Left lung (tissue), 10 donors: ENCODE results near the gene GSX2. TPM values are rescaled to one million over a fixed set of nuclear protein-coding genes. Genes with fewer than 3 reads are reported as not detected.
A peak's percentile ranks its signal among the peaks of the same experiment; 100 is the strongest.

Experiments used
- ATAC-seq: fragments of 200-7000 bp; cut with Tn5 transposase; one replicate; pipeline ENCODE4 v1.9.1; 2020; ENCODE audit warnings: moderate library complexity
- DNase-seq, 4 donors: peaks; one replicate each; pipeline ENCODE4 v3.0.0-alpha.2; 2013 to 2020
- H3K27ac ChIP-seq, 2 donors: fragments of 200-600 bp; sonication (generic) in 1 of 2; one replicate each; pipeline versions ENCODE4 v1.5.0 to v1.8.0; 2020 to 2021
- H3K27me3 ChIP-seq, 2 donors: fragments of 200-600 bp; sonication (generic) in 1 of 2; one replicate each; pipeline versions ENCODE4 v1.5.0 to v1.8.0; 2020 to 2021
- H3K36me3 ChIP-seq, 2 donors: fragments of 200-600 bp; sonication (generic) in 1 of 2; one replicate each; pipeline versions ENCODE4 v1.5.0 to v1.8.0; 2020 to 2021
- H3K4me1 ChIP-seq, 2 donors: fragments of 200-600 bp; one replicate each; pipeline ENCODE4 v1.8.0; 2021
- H3K4me3 ChIP-seq, 2 donors: fragments of 200-600 bp; sonication (generic) in 1 of 2; one replicate each; pipeline versions ENCODE4 v1.5.0 to v1.8.0; 2020 to 2021; ENCODE audit warnings: mild to moderate bottlenecking in 1 of 2
- H3K9me3 ChIP-seq, 2 donors: fragments of 200-600 bp; sonication (generic) in 1 of 2; one replicate each; pipeline versions ENCODE4 v1.5.0 to v1.8.0; 2020 to 2021
- intact Hi-C, 2 donors: fragments of 100-400 bp; cut with DNase I; formaldehyde crosslinking; loops; one replicate each; pipeline versions ENCODE4 v1.11.2 to v1.14.2; 2022
- polyA plus RNA-seq, 6 donors: library from polyadenylated mRNA; unstranded; fragments of 120-200 nt; gene quantifications; one replicate each; pipeline ENCODE4 v1.2.1, GENCODE V29; 2013; ENCODE audit not compliant: insufficient read length in 6 of 6
- total RNA-seq, 2 donors: library from RNA; stranded (reverse); fragmentation: NEBNext Ultra II Directional; extraction: Animal tissue kit (Norgen Biotek cat#: 25700); gene quantifications; one replicate each; pipeline ENCODE4 v1.2.1, GENCODE V29; 2021
- TF ChIP-seq, protein P1 (sequence below), 2 donors: fragments of 200-600 bp; sonication (generic) in 1 of 2; IDR thresholded peaks; one replicate each; pipeline versions ENCODE4 v1.5.0 to v1.8.0; 2021; ENCODE audit warnings: antibody characterized with exemption in 2 of 2
- donor health status: DM: no; HTN: yes; CAD: no.
- donor health status: DM: no; HTN: no; CAD: no.

GSX2 gene
- total and polyA plus RNA-seq, 8 donors, result not detected

DNA sequence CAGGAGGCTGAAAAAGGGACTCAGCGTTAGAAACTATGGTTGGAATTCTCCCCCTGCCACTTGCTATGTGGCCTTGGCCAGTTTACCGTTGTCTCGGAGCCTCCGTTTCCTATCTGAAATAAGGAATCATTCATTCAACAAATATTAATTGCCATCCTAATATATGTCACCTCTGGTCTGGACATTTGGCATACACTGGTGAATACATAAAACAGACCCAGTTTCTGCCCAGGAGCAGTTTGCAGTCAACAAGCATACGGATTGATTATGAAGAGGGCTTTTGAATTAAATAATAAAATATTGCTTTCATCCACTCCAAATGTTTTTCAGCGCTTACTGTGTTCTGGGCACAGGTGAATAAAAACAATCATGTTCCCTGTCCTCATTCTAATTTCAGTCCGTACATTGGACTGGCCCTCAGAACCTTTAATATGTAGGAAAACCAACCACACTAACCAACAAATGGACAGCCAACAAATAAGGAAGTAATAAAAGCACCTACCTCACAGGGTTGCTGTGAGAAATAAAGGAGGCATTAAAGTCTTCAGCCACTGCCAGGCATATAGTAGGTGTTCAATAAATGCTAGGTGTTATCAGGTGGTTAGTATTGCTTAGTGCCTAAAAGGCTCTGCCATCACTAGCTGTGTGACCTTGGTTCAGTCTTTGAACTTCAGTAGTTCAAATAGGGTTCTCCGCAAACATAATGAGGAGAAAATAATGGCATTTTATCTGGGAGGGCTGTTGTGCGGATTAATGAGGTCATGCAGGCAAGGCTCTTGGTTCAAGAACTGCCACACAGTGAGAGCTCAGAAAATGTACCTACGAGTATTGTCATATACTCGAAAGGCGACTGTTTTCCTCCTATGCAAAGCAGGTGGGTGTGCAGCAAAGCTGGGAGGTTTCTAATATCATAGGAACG, 7.3 kb upstream of the GSX2 start:
- no peak for DNase-seq
- Histone ChIP-seq H3K36me3 (no peaks in the 10 kb centered on the region), H3K27ac (no peak overlapping the region), H3K4me3 (peak overlapping the region; percentile 31 to 35), H3K27me3 (peaks cover 61 to 80% of the 10 kb centered on the region in 2 donors), H3K4me1 (peaks cover 12 to 16% of the 10 kb centered on the region in 2 donors), H3K9me3 (no peaks in the 10 kb centered on the region)
- TF ChIP-seq, protein P1, sequence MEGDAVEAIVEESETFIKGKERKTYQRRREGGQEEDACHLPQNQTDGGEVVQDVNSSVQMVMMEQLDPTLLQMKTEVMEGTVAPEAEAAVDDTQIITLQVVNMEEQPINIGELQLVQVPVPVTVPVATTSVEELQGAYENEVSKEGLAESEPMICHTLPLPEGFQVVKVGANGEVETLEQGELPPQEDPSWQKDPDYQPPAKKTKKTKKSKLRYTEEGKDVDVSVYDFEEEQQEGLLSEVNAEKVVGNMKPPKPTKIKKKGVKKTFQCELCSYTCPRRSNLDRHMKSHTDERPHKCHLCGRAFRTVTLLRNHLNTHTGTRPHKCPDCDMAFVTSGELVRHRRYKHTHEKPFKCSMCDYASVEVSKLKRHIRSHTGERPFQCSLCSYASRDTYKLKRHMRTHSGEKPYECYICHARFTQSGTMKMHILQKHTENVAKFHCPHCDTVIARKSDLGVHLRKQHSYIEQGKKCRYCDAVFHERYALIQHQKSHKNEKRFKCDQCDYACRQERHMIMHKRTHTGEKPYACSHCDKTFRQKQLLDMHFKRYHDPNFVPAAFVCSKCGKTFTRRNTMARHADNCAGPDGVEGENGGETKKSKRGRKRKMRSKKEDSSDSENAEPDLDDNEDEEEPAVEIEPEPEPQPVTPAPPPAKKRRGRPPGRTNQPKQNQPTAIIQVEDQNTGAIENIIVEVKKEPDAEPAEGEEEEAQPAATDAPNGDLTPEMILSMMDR (IDR thresholded peaks at IDR 0.05), result no peak
- intact Hi-C loops, result no loop called here
- ATAC-seq, result no peak

DNA sequence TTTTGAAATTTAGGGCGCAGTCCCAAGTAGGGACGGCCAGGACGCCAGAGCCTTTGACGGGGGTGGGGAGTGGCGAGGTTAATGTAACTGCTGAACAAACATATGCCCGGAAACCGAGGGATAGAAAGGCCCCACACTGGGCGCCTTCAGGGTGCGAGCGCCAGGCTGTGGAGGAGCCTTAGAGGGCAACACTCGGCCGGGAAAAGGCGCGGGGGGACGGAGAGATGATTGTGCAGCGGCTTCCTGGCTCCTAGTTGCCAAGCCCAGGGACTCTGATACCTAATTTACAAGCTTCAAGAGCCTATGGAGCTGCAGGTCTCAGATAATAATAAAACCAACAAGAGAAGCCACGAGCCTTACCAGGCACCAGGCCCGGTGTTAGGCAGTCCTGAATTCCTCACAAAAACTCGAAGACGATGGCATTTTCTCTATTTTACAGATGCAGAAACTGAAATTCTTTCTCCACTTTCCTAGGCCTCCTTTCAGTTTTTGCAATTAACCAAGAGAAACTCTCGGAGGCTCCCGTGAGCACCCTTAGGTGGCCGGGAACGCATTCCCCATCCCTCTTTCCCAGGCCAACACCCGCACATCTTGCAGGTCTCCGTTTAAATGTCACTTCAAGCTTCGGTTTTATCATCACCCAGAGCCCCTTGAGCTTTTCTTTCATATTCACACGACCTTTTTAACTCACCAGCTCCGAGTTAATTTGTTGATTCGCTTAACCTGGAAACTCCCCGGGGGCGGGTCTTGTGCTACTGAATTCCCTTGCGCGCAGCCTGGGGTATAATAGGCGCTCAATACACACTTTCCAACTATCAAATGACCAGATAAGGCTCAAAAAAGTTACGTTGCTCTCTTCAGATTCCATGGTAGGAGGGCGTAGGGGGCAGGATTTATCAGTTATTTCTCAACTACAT, 6.4 kb upstream of the GSX2 start:
- no peaks in the 10 kb centered on the region for H3K36me3 ChIP-seq
- intact Hi-C loops, result no loop called here
- TF ChIP-seq, protein P1 (IDR thresholded peaks at IDR 0.05), result no peak
- H3K9me3 ChIP-seq, result no peaks in the 10 kb centered on the region
- no peak overlapping the region for H3K4me3 ChIP-seq
- peaks cover 12 to 16% of the 10 kb centered on the region in 2 donors for H3K4me1 ChIP-seq
- no peak overlapping the region for H3K27ac ChIP-seq
- no peak for ATAC-seq
- peaks cover 71 to 89% of the 10 kb centered on the region in 2 donors for H3K27me3 ChIP-seq
- DNase-seq, result no peak

DNA sequence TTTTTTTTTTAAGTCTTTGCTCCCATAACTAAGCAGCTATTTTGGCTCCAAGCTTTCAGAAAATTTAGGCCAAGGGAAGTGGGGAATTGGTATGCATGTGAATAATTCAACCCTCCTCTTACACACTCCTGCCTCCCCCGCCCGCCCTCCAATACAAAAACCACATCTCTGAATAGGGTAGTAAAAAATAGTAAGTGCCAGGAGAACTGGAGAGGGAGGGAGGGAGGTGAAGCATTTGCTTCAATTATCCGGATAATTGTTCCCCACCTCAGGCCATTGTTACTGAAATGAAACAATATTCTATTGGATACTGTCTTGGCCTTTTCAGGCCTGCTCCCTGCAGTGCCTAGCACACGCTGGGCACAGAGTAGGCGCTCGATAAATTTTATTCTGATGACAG, 5.5 kb upstream of the GSX2 start:
- intact Hi-C loops, result no loop called here
- no peak overlapping the region for H3K4me3 ChIP-seq
- TF ChIP-seq, protein P1 (IDR thresholded peaks at IDR 0.05), result no peak
- H3K36me3 ChIP-seq, result no peaks in the 10 kb centered on the region
- peaks cover 12 to 19% of the 10 kb centered on the region in 2 donors for H3K4me1 ChIP-seq
- ATAC-seq, result no peak
- no peaks in the 10 kb centered on the region for H3K9me3 ChIP-seq
- DNase-seq, result no peak
- no peak overlapping the region for H3K27ac ChIP-seq
- peaks cover 79 to 98% of the 10 kb centered on the region in 2 donors for H3K27me3 ChIP-seq

DNA sequence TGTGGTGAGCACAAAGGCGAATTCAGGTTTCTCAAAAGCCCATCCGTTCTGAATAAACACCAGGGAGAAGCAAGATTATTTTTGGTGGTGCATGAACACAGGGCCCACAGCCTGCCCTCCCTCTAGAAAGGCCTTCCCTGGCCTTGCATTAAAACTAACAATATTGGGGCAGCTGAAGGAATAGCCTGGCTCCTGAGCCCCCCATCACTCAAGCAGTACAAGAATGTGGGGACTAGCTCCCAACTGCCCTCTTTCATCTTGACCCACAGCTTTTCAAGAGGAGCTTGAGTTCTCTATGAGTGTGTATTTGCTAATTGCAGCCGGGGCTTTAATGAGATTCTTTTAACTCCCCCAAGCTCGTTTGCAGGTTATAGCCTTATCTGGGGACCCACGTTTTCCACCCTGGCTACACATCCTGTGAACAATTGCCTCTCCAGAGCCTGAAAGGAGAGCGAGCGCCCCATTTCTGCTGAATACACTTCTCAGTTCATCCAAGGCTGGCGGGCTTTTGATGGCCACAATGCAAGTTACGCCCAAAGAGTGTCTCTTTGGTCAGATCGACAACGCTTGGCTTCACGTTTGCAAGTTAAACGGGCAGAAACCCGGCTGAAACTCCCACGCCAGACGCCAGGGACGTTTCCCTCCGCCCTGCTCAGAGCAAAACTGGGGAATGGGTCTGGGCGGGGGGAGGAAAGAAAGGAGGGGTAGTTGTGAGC, 4.7 kb upstream of the GSX2 start:
- Histone ChIP-seq H3K4me1 (peaks cover 16 to 27% of the 10 kb centered on the region in 2 donors), H3K4me3 (no peak overlapping the region), H3K27ac (no peak overlapping the region), H3K9me3 (no peaks in the 10 kb centered on the region), H3K27me3 (peaks cover 88 to 100% of the 10 kb centered on the region in 2 donors), H3K36me3 (no peaks in the 10 kb centered on the region)
- no peak for ATAC-seq
- TF ChIP-seq, protein P1 (IDR thresholded peaks at IDR 0.05), result no peak
- intact Hi-C loops, result no loop called here
- no peak for DNase-seq
